HG03280 (cell line): Measurements from ENCODE around the gene MFAP2.
"Not testable (repeated sequence)": the region's sequence is repeated elsewhere in the genome, so short reads cannot be mapped to it uniquely, and the experiment has no call there.

Experiments used
- ATAC-seq: cut with Tn5 transposase; IDR thresholded peaks from one replicate; pipeline ENCODE4 v1.9.1; 2021; ENCODE audit warnings: mild to moderate bottlenecking, moderate library complexity; ENCODE audit not compliant: unreplicated experiment

The MFAP2 gene

DNA sequence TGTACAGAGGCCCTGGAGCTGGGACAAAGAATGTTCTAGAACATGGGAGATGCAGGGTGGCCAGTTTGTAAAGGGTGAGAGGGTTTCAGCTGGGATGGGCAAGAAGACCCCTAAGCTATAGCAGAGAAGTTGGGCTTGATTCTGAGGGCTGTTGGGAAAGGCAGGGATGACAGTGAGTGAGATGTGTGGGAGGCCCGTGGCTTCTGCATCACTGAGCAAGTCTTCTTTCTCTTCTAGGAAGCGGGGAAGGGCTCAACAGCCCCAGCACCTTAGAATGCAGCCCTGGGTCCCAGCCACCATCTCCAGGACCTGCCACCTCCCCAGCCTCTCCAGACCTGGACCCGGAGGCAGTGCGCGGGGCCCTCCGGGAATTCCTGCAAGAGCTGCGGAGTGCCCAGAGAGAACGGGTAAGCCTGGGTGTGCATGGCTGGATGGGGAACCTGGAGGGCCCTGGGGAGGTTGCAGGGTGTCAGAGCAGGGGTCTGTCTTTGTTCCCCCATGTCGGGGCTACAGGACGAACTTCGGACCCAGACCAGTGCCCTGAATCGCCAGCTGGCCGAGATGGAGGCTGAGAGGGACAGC lies 14.8 kb downstream of the MFAP2 start:
- no peak for ATAC-seq

DNA sequence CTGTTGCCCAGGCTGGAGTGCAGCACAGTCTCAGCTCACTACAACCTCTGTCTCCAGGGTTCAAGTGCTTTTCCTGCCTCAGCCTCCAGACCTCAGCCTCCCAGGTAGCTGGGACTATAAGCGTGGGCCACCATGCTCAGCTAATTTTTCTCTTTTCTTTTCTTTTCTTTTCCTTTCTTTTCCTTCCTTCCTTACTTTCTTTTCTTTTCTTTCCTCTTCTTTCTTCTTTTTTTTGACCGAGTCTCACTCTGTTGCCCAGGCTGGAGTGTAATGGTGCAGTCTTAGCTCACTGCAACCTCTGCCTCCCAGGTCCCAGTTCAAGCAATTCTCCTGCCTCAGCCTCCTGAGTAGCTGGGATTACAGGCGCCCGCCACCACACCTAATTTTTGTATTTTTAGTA lies 16.3 kb downstream of the MFAP2 start:
- not testable (repeated sequence) for ATAC-seq

DNA sequence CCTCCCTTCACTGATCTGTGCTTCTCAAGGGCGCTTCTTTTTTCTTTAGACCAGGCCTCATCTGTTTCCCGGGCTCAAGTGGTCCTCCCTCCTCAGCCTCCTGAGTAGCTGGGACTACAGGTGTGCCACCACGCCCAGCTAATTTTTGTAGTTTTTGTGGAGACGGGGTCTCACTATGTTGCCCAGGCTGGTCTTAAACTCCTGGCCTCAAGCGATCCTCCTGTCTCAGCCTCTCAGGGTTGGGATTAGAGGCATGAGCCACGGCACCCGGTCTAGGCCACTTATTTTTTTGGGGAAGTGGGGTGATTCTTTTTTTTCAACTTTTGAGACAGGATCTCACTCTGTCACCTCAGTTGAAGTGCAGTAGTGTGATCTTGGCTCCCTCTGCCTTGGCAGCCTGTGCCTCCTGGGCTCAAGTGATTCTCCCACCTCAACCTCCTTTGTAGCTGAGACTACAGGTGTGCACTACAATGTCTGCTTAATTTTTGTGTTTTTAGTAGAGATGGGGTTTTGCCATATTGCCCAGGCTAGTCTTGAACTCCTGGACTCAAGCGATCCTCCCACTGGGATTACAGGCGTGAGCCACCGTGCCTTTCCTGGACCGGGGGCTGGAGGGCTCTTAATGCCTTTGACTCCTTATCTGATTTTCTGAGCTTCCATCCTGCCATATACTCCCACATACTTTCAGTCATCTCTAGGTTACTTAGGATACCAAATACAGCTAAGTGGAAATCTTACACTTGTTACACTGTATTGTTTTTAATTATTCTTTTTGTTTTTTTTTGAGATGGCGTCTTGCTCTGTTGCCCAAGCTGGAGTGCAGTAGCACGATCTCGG lies 18.9 kb downstream of the MFAP2 start:
- no peak for ATAC-seq

DNA sequence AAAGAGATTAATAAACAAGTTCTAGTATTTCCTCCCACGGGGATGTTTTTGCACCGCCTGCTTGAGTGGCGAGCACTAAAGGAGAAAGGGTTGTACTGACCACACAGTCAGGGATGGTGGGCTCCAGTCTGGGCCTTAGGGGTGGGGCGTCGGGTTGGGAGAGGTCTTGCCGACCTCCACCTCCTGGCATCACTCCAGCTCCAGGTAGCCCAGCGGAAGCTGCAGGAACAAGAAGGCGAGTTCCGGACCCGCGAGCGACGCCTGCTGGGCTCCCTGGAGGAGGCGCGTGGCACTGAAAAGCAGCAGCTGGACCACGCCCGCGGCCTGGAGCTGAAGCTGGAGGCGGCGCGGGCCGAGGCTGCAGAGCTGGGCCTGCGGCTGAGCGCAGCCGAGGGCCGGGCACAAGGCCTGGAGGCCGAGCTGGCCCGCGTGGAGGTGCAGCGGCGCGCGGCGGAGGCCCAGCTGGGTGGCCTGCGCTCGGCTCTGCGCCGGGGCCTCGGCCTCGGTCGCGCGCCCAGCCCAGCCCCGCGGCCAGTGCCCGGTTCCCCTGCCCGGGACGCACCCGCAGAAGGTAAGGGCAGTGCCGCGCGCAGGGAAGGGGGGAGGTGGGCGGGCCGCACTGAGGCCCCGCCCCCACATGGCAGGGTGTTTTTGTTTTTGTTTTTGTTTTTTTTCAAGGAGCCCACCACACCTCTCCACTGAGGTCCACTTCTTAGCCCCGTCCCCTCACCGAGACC lies 19.7 kb downstream of the MFAP2 start:
- ATAC-seq, result peak; percentile 76

DNA sequence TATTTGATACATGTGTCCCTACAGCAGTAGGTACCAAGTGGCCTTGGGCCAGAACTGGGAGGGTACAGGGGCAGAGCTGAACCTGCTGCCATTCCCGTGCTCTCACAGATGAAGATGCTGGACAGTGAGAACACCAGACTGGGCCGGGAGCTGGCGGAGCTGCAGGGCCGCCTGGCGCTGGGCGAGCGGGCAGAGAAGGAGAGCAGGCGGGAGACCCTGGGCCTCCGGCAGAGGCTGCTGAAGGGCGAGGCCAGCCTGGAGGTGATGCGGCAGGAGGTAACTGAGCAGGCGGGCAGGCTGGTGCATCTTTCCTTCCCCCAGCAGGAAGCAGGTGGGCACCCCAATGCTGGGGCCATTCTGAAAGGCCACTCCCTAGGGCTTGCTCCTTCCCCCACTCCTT lies 21.9 kb downstream of the MFAP2 start:
- no peak for ATAC-seq

DNA sequence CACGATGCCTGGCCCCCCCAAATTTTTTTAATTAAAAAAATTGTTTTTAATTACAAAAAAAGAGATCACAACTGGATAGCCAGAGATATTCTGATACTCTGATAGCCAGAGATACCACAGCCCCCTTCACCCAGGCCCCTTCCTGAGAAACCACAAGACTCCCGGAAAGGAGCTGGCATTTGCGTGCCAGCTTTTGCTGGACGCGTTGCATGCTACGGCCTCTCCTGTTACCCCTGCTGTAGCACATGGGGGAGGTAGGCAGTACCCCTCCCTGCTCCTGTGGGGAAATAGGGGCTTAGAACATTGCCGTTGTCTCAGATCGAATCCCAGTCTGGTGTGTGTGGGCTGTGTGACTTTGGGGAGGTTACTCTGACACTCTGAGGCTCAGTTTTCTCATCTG lies 22.7 kb downstream of the MFAP2 start:
- ATAC-seq, result no peak

DNA sequence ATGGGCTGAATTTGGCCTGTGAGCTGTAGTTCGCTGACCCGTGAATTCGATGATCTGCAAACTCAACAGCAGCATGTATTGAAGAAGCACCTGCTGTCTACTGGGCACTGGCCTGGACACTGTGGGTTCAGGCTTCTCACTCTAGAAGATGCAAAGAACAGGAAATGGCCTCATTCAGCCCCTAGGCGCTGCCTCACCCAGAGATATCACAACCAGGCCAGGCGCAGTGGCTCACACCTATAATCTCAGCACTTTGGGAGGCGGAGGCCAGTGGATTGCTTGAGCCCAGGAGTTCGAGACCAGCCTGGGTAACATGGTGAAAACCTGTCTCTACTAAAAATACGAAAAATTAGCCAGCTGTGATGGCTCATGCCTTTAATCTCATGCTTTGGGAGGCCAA lies 23.6 kb downstream of the MFAP2 start:
- ATAC-seq, result no peak

DNA sequence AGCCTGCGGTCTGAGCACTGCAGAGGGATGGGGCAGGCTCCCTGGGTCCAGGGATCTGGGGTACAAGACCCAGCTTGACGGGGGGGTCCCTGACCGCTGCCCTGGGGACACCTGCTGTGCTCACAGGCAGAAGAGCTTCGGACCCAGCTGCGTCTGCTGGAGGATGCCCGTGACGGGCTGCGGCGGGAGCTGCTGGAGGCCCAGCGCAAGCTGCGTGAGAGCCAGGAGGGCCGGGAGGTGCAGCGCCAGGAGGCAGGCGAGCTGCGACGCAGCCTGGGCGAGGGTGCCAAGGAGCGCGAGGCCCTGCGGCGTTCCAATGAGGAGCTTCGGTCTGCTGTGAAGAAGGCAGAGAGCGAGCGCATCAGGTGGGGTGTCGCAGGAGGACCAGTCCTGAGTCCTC lies 25.2 kb downstream of the MFAP2 start:
- ATAC-seq, result no peak

DNA sequence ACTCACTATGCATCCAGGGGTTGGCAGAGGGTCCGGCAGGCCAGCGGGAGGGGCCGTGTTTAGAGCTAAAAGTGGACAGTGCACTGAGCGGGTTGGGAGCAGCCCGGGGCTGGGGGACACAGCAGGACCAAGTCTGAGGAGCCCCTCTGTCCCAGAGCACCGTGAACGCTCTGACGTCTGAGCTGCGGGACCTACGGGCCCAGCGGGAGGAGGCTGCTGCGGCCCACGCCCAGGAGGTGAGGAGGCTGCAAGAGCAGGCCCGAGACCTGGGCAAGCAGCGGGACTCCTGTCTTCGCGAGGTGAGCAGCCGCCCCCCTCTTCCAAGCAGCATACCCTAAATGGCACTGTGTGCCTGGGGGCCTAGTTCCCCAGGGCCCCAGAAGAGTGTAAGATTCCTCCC lies 25.8 kb downstream of the MFAP2 start:
- ATAC-seq, result no peak

DNA sequence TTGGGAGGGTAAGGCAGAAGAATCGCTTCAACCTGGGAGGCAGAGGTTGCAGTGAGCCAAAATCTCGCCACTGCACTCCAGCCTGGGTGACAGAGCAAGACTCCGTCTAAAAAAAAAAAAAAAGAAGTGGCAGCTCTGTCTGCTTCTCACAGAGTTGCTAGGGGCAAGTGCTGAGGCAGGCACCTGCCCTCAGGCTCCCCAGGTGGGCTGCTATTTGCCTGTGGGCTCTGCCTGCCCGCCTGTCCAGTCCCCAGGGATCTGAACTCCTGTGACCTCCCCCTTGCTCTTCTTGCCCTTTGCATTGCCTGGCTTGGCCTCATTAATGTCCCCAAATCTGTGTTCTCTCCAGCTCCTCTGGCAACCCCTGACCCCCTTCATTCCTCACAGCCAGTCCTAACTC lies 28.0 kb downstream of the MFAP2 start:
- not testable (repeated sequence) for ATAC-seq

DNA sequence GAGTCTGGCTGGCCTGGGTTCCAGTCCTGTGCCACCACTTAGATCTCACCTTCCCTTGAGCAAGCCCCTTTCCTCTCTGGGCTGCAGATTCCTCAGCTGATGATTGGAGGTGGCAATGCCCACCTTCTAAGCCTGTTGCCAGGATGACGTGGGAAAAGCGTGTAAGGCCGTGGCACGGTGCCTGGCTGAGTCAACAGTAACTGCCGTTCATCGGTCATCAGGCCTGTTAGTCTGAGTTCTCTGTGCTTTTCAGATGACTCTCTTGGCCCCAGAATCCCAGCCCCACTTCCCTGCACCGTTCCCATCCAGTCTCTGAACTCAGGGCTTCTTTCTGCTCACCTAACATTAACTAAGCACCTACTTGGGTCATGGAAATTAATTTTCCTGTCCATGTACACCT lies 31.4 kb downstream of the MFAP2 start:
- not testable (repeated sequence) for ATAC-seq

DNA sequence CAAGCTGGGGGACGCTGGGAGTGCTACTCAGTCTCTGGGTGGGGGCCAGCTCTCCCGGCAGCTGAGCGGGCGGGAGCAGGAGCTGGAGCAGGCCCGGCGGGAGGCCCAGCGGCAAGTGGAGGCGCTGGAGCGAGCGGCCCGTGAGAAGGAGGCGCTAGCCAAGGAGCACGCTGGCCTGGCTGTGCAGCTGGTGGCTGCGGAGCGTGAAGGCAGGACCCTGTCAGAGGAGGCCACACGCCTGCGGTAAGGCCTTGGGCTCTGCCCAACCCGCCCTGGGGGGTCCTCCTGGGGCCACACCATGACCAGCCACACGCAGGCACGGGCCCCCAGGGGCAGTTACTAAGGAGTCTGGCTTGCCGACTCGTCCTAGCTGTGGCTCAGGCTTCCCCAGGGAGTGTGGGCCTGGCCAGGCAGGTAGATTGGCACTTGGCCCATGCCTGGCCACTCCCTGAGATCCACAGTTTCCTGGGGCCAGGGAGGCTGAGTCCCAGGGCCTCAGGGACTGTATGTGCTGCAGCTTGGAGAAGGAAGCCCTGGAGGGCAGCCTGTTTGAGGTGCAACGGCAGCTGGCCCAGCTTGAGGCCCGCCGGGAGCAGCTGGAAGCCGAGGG lies 32.0 kb downstream of the MFAP2 start:
- ATAC-seq, result not testable (repeated sequence)

DNA sequence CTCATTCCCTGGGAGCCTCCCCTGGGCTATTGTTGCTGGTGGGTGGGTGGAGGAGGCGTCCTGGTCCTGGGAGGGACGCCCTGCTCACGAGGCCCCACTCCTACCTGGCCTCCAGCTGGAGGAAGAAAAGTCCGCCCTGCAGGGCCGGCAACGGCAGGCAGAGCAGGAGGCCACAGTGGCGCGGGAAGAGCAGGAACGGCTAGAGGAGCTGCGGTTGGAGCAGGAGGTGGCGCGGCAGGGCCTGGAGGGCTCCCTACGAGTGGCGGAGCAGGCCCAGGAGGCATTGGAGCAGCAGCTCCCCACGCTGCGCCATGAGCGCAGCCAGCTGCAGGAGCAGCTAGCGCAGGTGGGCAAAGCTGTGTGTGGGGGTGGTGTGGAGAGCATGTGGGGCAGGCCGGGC lies 33.8 kb downstream of the MFAP2 start:
- no peak for ATAC-seq

DNA sequence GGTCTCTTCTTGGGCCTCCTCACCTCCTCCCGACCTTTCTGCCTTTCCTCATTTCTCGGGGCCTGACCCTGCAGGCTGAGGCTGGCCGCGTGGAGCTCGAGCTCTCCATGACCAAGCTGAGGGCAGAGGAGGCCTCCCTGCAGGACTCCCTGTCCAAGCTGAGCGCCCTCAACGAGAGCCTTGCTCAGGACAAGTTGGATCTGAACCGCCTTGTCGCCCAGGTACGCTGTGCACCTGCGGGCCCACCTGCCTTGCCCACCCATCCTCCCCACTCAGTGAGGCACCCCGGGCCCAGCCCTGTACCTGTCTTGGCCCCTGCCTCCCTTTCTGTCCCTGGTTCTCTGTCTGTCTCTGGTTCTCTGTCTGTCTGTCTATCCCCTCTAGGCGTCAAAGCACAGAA lies 34.2 kb downstream of the MFAP2 start:
- not testable (repeated sequence) for ATAC-seq

DNA sequence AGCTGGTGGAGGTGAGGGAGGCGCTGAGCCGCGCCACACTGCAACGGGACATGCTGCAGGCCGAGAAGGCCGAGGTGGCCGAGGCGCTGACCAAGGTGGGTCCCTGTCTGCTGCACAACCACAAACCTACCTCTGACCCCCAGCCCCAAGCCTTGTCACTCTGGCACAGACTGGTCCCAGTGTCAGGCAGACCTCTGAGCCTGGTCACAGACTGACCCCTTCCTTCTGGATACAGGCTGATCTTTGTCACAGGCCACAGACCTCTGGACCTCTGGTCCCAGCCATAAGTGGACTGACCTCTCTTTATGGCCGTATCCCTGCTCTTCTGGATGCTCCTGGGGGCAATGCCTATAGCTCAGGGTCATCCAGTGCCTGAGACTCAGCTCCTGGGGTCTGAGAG lies 34.9 kb downstream of the MFAP2 start:
- not testable (repeated sequence) for ATAC-seq

DNA sequence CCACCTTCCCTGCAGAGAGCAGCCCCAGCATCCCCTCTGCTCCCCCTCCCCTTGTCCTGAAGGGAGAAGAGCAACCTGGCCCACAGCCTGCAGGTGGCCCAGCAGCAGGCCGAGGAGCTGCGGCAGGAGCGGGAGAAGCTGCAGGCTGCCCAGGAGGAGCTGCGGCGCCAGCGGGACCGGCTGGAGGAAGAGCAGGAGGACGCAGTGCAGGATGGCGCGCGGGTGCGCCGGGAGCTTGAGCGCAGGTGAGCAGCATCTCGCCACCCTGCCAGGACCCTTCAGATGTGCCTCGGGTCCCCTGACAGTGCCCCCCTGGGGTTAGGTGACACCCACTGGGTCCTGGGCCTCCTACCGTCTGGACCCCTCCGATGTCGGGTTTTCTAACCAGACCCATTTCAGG lies 36.4 kb downstream of the MFAP2 start:
- ATAC-seq, result no peak

DNA sequence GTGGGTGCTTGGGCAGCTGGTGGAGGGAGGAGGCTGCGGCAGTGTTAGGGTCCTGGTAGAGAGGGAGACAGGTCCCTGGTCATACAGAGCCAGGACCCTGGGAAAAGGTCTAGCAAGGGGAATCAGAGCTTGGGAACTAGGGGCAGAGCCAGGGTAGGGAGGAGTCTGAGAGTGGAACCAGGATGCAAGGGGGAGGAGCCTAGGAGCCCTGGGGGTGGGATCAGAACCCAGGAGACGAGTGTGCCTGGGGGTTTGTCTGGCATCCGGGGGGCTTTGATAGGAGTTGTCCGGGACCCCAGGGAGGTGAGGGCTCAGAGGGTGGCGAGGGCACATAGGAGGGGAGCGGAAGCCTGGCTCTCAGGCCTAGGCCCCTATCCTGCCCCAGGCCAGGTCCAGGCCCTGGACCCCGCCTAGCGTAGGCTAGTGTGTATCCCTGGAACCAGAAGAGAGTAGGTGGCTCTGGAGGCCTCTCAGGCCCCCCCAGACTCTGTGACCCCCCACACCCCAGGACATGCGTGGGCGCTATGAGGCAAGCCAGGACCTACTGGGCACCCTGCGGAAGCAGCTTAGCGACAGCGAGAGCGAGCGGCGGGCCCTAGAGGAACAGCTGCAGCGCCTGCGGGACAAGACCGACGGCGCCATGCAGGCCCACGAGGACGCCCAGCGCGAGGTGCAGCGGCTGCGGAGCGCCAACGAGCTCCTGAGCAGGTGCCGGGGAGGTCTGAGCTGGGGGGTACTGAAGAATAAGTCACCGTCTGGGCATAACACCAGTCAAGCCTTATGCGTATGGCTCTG lies 40.8 kb downstream of the MFAP2 start:
- ATAC-seq, result not testable (repeated sequence)

DNA sequence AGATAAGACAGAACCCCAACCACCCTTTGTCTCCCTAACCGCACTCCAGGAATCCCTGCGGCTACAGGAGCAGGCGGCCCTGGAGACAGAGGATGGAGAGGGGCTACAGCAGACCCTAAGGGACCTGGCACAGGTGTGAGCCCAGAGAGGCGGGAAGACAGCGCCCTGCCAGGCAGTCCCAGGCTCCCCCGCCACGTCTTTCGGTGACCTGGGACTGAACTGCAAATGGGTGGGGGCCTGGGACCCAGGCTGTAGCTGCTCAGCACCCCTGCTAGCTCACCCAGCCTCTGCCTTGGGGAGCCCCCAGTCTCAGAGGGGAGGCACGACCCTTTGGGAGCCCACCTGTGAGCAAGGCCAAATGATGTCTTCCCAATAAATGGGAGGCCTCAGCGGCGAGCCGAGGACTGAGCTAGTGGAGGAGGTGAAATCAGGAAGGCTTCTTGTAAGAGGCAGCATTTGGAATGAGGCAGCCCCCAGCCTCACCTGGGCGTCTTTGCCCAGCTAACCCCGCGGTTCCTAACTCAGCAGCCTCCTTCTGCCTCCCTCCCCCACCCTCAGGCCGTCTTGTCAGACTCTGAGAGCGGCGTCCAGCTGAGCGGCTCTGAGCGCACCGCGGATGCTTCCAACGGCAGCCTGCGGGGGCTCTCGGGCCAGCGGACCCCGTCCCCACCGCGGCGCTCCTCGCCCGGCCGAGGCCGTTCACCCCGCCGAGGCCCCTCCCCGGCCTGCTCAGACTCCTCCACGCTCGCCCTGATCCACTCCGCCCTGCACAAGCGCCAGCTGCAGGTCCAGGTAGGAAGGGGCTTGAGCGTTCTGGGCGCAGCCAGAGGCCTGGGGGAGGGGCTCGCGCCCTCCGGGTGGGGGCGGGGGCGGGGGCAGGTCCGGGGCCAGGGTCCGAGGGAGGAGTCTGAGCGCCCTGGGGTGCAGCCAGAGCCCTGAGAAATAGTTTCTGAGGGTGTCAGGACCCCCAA lies 41.8 kb downstream of the MFAP2 start:
- no peak for ATAC-seq

DNA sequence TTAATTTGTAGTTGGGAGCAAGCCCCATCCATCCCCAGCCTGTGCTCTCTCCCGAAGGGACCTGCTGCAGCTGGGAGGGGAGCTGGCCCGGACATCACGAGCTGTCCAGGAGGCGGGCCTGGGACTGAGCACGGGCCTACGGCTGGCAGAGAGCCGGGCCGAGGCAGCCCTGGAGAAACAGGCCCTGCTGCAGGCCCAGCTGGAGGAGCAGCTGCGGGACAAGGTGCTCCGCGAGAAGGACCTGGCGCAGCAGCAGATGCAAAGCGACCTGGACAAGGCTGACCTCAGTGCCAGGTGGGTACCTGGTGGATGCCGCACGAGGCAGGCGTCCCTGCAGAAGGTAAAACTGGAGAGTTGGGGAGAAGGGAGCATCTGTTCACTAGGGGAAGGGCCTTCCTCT lies 43.8 kb downstream of the MFAP2 start:
- not testable (repeated sequence) for ATAC-seq

DNA sequence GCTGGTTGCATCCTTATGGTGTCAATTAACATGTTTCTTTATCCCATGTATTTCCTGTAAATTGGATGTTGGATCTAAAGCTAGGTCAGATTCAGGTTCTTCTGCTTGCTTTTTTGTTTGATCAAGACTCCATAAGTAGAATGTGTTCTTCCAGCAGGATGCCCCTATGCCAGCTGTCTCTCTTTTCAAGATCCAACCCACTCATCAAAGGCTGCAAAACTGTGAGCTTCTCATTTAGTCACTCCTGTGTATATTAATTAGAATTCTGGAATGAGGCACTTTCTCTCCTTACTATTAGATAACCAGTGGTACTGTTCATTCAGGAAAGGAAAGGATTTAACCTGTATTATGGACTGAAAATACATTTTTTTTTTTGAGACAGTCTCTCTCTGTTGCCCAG lies 46.5 kb downstream of the MFAP2 start:
- not testable (repeated sequence) for ATAC-seq
